AG10803 (cell line): ENCODE results near the gene LTBP1.
"Not testable (repeated sequence)": the region's sequence is repeated elsewhere in the genome, so short reads cannot be mapped to it uniquely, and the experiment has no call there.

Experiments used
- DNase-seq: peaks from one replicate; pipeline ENCODE4 v3.0.0; 2010; ENCODE audit warnings: low read depth
- H3K4me3 ChIP-seq: 2 replicates; pipeline ENCODE4 v1.5.1; 2011; ENCODE audit warnings: mild to moderate bottlenecking, low read length, control low read depth
- TF ChIP-seq, protein P1 (sequence below): conservative IDR thresholded peaks from 2 replicates; pipeline ENCODE4 v1.5.1; 2011; ENCODE audit warnings: mild to moderate bottlenecking, low read length, control low read depth, inconsistent platforms

The LTBP1 gene

DNA sequence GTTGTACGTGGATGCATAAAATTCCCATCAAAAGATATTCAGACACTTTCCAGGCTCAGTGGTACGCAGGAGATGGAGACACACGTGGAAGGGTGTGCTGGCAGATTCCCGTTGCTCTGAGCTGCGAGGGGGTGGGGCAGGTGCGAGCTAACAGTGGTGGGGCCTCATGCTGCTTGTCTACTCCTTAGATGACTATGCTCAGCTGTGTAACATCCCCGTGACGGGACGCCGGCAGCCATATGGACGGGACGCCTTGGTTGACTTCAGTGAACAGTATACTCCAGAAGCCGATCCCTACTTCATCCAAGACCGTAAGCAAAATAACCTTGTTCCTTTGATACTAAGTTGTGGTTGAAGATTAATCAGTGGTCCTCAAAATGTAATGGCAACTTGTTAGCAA, 442.2 kb downstream of the LTBP1 start:
- TF ChIP-seq, protein P1, sequence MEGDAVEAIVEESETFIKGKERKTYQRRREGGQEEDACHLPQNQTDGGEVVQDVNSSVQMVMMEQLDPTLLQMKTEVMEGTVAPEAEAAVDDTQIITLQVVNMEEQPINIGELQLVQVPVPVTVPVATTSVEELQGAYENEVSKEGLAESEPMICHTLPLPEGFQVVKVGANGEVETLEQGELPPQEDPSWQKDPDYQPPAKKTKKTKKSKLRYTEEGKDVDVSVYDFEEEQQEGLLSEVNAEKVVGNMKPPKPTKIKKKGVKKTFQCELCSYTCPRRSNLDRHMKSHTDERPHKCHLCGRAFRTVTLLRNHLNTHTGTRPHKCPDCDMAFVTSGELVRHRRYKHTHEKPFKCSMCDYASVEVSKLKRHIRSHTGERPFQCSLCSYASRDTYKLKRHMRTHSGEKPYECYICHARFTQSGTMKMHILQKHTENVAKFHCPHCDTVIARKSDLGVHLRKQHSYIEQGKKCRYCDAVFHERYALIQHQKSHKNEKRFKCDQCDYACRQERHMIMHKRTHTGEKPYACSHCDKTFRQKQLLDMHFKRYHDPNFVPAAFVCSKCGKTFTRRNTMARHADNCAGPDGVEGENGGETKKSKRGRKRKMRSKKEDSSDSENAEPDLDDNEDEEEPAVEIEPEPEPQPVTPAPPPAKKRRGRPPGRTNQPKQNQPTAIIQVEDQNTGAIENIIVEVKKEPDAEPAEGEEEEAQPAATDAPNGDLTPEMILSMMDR: no peak
- no peak for DNase-seq
- no peak overlapping the region for H3K4me3 ChIP-seq

DNA sequence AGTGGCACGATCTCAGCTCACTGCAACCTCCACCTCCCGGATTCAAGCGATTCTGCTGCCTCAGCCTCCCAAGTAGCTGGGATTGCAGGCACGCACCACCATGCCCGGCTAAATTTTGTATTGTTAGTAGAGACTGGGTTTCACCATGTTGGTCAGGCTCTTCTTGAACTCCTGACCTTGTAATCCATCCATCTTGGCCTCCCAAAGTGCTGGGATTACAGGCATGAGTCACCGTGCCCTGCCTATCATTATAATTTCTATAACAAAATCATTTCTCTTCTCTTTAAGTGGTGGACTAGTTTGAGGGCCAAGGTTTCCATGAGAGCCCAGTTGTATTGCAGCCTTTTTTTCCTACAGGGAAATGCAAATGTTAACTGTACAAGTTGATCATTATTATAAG, 442.9 kb downstream of the LTBP1 start:
- not testable (repeated sequence) for DNase-seq, H3K4me3 ChIP-seq

DNA sequence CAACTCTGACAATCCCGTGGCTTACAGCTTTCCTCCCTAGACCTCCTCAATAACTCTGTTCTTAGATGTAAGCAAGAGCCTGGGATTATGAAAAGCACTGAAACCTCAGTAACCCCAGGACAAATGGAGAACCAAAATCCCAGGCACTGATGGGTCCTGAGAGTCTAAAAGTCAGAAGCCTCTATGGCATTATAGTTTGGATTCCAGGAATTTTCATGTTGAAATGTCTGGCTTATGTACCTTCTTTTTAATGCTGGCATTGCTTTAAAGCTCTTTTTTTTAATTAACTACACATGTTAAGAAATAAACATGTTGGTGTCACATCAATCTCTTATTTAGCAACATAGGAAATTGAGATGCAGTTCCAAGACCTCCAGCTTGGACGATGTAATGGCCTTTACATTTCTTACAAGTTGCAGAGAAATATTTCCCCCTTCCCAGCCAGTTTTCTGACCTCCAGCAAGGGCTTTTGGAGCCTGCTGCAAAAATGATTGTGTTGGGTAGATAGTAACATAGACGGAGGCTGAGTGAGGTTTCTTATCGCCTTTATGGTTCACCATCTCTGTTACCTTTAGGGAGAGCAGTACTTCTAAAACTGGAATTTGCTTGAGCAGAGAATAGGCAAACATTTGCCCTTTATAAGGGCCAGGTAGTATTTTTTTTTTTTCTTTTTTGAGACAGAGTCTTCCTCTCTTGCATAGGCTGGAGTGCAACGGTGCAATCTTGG, 444.9 kb downstream of the LTBP1 start:
- peak; percentile 87 for DNase-seq
- no peak overlapping the region for H3K4me3 ChIP-seq
- TF ChIP-seq, protein P1: 0 out of 2 replicates have a peak, but pooled peaks have one; percentile 7

DNA sequence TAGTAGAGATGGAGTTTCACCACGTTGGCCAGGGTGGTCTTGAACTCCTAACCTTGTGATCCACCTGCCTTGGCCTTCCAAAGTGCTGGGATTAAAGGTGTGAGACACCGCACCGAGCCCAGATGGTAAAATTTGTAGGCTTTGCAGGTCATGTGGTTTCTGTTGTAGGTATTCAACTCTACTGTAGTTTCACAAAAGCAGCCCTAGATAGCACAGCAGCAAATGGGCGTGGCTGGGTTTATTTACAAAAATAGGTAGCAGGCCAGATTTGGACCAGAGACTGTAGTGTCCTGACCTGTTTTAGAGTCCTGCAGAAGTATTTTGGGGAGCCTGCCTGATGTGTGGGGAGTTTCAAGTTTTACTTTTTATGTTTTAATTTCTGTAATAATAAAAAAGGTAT, 445.6 kb downstream of the LTBP1 start:
- TF ChIP-seq, protein P1: no peak
- no peak for DNase-seq
- no peak overlapping the region for H3K4me3 ChIP-seq

DNA sequence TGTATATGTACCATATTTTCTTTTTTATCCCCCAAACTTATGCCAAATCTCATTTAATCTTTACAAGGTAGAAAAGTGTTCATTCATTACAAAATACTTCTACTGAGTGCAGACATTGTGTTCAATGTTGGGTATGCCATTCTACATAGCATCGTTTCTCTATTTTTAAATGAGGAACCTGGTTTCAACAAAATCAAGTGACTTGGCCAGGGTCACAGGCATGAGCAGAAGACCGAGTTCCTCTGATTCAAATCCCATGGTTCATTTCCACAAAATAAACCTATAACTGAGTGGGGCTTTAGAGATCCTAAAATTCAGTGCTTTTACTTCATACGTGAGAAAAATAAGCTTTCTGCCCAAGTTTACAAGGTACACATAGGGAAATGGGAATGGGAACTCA, 448.3 kb downstream of the LTBP1 start:
- no peak overlapping the region for H3K4me3 ChIP-seq
- no peak for DNase-seq
- TF ChIP-seq, protein P1: no peak

DNA sequence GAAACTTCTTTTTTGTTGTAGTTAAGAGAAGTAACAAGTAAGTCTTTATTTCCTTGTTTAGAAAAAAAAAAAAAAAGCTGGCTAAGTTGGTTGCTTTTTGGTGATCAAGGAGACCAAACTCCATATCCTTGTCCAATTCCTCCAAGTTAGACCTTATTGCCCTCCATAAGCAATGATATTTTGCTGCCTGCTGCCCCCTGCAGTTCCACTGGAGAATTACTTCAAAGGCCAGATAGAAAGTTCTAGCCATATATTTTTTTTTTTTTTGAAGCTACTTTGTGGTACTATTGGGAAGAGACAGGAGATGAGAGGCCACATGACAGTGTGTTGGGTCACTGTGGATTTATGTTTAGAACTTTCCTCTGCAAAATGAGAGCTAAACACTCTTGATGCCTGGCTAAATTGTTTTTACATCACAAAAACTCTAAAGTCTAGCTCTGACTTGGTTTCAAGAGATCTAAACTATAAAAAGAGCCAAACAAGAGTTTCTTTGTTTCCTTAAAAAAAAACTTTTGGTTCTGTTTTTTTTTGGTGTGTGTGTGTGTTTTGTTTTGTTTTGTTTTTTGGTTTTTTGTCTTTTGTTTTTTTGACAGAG, 449.0 kb downstream of the LTBP1 start:
- no peak overlapping the region for H3K4me3 ChIP-seq
- TF ChIP-seq, protein P1: peak; percentile 74
- peak; percentile 69 for DNase-seq

DNA sequence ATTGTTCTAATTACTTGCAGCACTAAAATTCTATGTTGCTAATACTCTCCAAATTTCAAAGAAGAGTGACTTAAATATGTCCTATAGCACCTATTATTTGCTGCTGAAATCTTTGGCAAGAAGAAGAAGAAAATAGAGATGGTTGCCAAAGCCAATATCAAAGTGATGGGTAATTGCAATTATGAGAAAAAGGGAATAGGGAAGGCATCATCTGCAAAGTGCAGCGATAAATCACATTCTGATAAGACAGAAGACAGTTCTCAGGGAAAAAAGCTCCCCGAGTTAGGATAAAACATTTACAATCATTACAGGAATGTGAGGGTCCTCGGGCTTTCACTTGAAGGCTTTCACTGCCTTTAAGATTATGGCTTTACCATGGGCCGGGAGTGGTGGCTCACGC, 457.6 kb downstream of the LTBP1 start:
- no peak overlapping the region for H3K4me3 ChIP-seq
- no peak for DNase-seq

More for the DNA sequence above, 457.6 kb downstream of the LTBP1 start:
- TF ChIP-seq, protein P1: no peak
